A549 (cell line): ENCODE results near the gene MIB2.

ENCODE experiments used
- CHD2 ChIP-seq: fragments of 150-350 bp; IDR thresholded peaks from 2 replicates; pipeline ENCODE4 v1.6.1; 2014; ENCODE audit warnings: low read length; ENCODE audit not compliant: partially characterized antibody
- CTCF ChIP-seq: fragments of >200 bp; sonication (Bioruptor Twin); formaldehyde crosslinking; IDR thresholded peaks from 3 replicates; pipeline ENCODE4 v1.5.1; 2016
- HOXA7 ChIP-seq: fragments of 250-450 bp; sonication (Bioruptor Pico); IDR thresholded peaks from 2 replicates; pipeline ENCODE4 v1.5.0; 2020; ENCODE audit warnings: mild to moderate bottlenecking, moderate library complexity
- KDM1A ChIP-seq: fragments of 200-600 bp; sonication (generic); IDR thresholded peaks from 2 replicates; pipeline ENCODE4 v1.6.1; 2016; ENCODE audit warnings: low read depth, mild to moderate bottlenecking
- POLR2A ChIP-seq: IDR thresholded peaks from 2 replicates; pipeline ENCODE4 v1.6.1; 2012; ENCODE audit warnings: mild to moderate bottlenecking, low read length
- RCOR1 ChIP-seq: fragments of 150-350 bp; IDR thresholded peaks from 2 replicates; pipeline ENCODE4 v1.6.1; 2014; ENCODE audit warnings: antibody characterized with exemption, low read length, low read depth

GRCh38 chr1:1631782-1632420, 16.6 kb downstream of the MIB2 start, which contains the start of gene MMP23B:
- TF ChIP-seq HOXA7 (no peak), POLR2A (no peak), CHD2 (no peak), RCOR1 (no peak), KDM1A (no peak), CTCF (no peak)
